H9 (cell line): ENCODE results near the gene PGK1. TPM values are rescaled to one million over a fixed set of nuclear protein-coding genes. Genes with fewer than 3 reads are reported as not detected.
"Not testable (repeated sequence)": the region's sequence is repeated elsewhere in the genome, so short reads cannot be mapped to it uniquely, and the experiment has no call there.

Source experiments
- DNase-seq: peaks from one replicate; pipeline ENCODE4 v3.0.0-alpha.2; 2017
- H2AFZ ChIP-seq: one replicate; pipeline ENCODE4 v1.6.1; 2013; ENCODE audit warnings: mild to moderate bottlenecking, low read length, control low read depth, moderate library complexity
- H2AK5ac ChIP-seq: 2 replicates; pipeline ENCODE4 v1.6.1; 2013; ENCODE audit warnings: low read length, control low read depth, mixed read lengths; ENCODE audit not compliant: insufficient read length
- H2BK120ac ChIP-seq: one replicate; pipeline ENCODE4 v1.6.1; 2013; ENCODE audit warnings: low read depth, mild to moderate bottlenecking, low read length, control low read depth, inconsistent platforms; ENCODE audit not compliant: poor library complexity, severe bottlenecking
- H2BK12ac ChIP-seq: 2 replicates; pipeline ENCODE4 v1.6.1; 2013; ENCODE audit warnings: low read length, control low read depth, mixed read lengths, low read depth; ENCODE audit not compliant: insufficient read length
- H2BK15ac ChIP-seq: 2 replicates; pipeline ENCODE4 v1.6.1; 2013; ENCODE audit warnings: low read depth, low read length, control low read depth
- H2BK20ac ChIP-seq: one replicate; pipeline ENCODE4 v1.6.1; 2013; ENCODE audit warnings: low read depth, mild to moderate bottlenecking, low read length, control low read depth, inconsistent platforms; ENCODE audit not compliant: poor library complexity, severe bottlenecking
- H2BK5ac ChIP-seq: 2 replicates; pipeline ENCODE4 v1.6.1; 2013; ENCODE audit warnings: low read length, control low read depth, mixed read lengths; ENCODE audit not compliant: insufficient read length
- H3K14ac ChIP-seq: 2 replicates; pipeline ENCODE4 v1.6.1; 2013; ENCODE audit warnings: low read length, control low read depth; ENCODE audit not compliant: insufficient read depth
- H3K18ac ChIP-seq: 2 replicates; pipeline ENCODE4 v1.6.1; 2013; ENCODE audit warnings: low read depth, mild to moderate bottlenecking, mixed read lengths, low read length, control low read depth; ENCODE audit not compliant: insufficient read length
- H3K23ac ChIP-seq: 2 replicates; pipeline ENCODE4 v1.6.1; 2013; ENCODE audit warnings: low read length, control low read depth, mixed read lengths, low read depth; ENCODE audit not compliant: insufficient read length
- H3K23me2 ChIP-seq: 2 replicates; pipeline ENCODE4 v1.6.1; 2013; ENCODE audit warnings: low read depth, mild to moderate bottlenecking, mixed read lengths, low read length, control low read depth; ENCODE audit not compliant: insufficient read length, poor library complexity, severe bottlenecking
- H3K27ac ChIP-seq: 2 replicates; pipeline ENCODE4 v1.5.1; 2013; ENCODE audit warnings: low read length, control low read depth, mixed read lengths, low read depth; ENCODE audit not compliant: insufficient read length
- H3K27me3 ChIP-seq: 2 replicates; pipeline ENCODE4 v1.6.1; 2013; ENCODE audit warnings: low read length, control low read depth, inconsistent platforms; ENCODE audit not compliant: insufficient read depth
- H3K4ac ChIP-seq: 2 replicates; pipeline ENCODE4 v1.6.1; 2013; ENCODE audit warnings: low read depth, mild to moderate bottlenecking, control low read depth, inconsistent platforms, low read length, moderate library complexity
- H3K4me1 ChIP-seq: 2 replicates; pipeline ENCODE4 v1.6.1; 2013; ENCODE audit warnings: low read length, control low read depth, inconsistent platforms; ENCODE audit not compliant: insufficient read depth
- H3K4me2 ChIP-seq: 2 replicates; pipeline ENCODE4 v1.6.1; 2013; ENCODE audit warnings: low read length, control low read depth, mixed read lengths; ENCODE audit not compliant: insufficient read length, insufficient read depth
- H3K56ac ChIP-seq: 2 replicates; pipeline ENCODE4 v1.6.1; 2013; ENCODE audit warnings: low read depth, mild to moderate bottlenecking, mixed read lengths, low read length, control low read depth; ENCODE audit not compliant: insufficient read length
- H3K79me1 ChIP-seq: 2 replicates; pipeline ENCODE4 v1.6.1; 2013; ENCODE audit warnings: low read depth, mild to moderate bottlenecking, moderate library complexity, low read length, control low read depth, inconsistent platforms; ENCODE audit not compliant: insufficient read depth, poor library complexity, severe bottlenecking
- H3K79me2 ChIP-seq: 2 replicates; pipeline ENCODE4 v1.6.1; 2013; ENCODE audit warnings: low read length, control low read depth, inconsistent platforms; ENCODE audit not compliant: insufficient read depth
- H3K9ac ChIP-seq: 2 replicates; pipeline ENCODE4 v1.6.1; 2013; ENCODE audit warnings: low read length, control low read depth, mixed read lengths; ENCODE audit not compliant: insufficient read length; ENCODE audit errors: extremely low read depth
- H3K9me3 ChIP-seq: one replicate; pipeline ENCODE4 v1.6.1; 2013; ENCODE audit warnings: low read depth, low read length, inconsistent platforms; ENCODE audit not compliant: control insufficient read depth
- H3T11ph ChIP-seq: one replicate; pipeline ENCODE4 v1.6.1; 2013; ENCODE audit warnings: mild to moderate bottlenecking, low read length, control low read depth, inconsistent platforms
- H4K20me1 ChIP-seq: one replicate; pipeline ENCODE4 v1.6.1; 2013; ENCODE audit not compliant: control insufficient read depth, insufficient read length, insufficient read depth
- H4K5ac ChIP-seq: 2 replicates; pipeline ENCODE4 v1.6.1; 2013; ENCODE audit warnings: low read depth, mild to moderate bottlenecking, mixed read lengths, low read length, control low read depth; ENCODE audit not compliant: insufficient read length
- H4K8ac ChIP-seq: replicated peaks from 2 replicates; pipeline ENCODE4 v1.6.1; 2013; ENCODE audit warnings: low read length, control low read depth, mixed read lengths, low read depth; ENCODE audit not compliant: insufficient read length
- H4K91ac ChIP-seq: 2 replicates; pipeline ENCODE4 v1.6.1; 2013; ENCODE audit warnings: low read depth, mild to moderate bottlenecking, moderate library complexity, mixed read lengths, low read length, control low read depth; ENCODE audit not compliant: insufficient read length
- H3K27ac Mint-ChIP-seq, 3 experiments: 2 replicates in 2 of 3; 3 replicates in 1 of 3; pipeline ENCODE4 v1.8.0; 2020 to 2021; ENCODE audit warnings: mixed read lengths in 3 of 3, mild to moderate bottlenecking in 1 of 3, moderate library complexity in 1 of 3
- H3K27me3 Mint-ChIP-seq: 2 replicates; pipeline ENCODE4 v1.8.0; 2021; ENCODE audit warnings: low read depth, mild to moderate bottlenecking, moderate library complexity, mixed read lengths
- H3K36me3 Mint-ChIP-seq, 3 experiments: 2 replicates in 2 of 3; 3 replicates in 1 of 3; pipeline ENCODE4 v1.8.0; 2020 to 2021; ENCODE audit warnings: low read depth in 3 of 3, mixed read lengths in 3 of 3; ENCODE audit not compliant: insufficient read depth in 1 of 3
- H3K4me1 Mint-ChIP-seq, 2 experiments: 2 replicates each; pipeline ENCODE4 v1.8.0; 2020; ENCODE audit warnings: mixed read lengths in 2 of 2
- H3K4me3 Mint-ChIP-seq, 2 experiments: 2 replicates in 1 of 2; 3 replicates in 1 of 2; pipeline ENCODE4 v1.8.0; 2020 to 2021; ENCODE audit warnings: mild to moderate bottlenecking in 2 of 2, mixed read lengths in 2 of 2, moderate library complexity in 1 of 2
- H3K9me3 Mint-ChIP-seq, 2 experiments: 2 replicates in 1 of 2; 3 replicates in 1 of 2; pipeline ENCODE4 v1.8.0; 2020; ENCODE audit warnings: mild to moderate bottlenecking in 2 of 2, mixed read lengths in 2 of 2, moderate library complexity in 1 of 2
- WGBS: extraction: QIAGEN DNeasy Blood & Tissue Kit; methylation state at CpG from one replicate; pipeline ENCODE4 v1.1.7; 2013; ENCODE audit warnings: missing lambda C conversion rate, low lambda C conversion rate, mixed read lengths; ENCODE audit not compliant: insufficient read length; ENCODE audit errors: extremely low coverage; 5-methylcytosine and 5-hydroxymethylcytosine counted together
- total RNA-seq: library from RNA; stranded (reverse); gene quantifications from 2 replicates; pipeline ENCODE4 v1.2.1, GENCODE V29; 2021
- TF ChIP-seq, protein P1 (sequence below): fragments of 200-600 bp; sonication (generic); conservative IDR thresholded peaks from 3 replicates; pipeline ENCODE4 v1.8.0; 2021; ENCODE audit warnings: antibody characterized with exemption, mild to moderate bottlenecking

PGK1 gene
- total RNA-seq, 1 experiment from 2014 or later: 581 TPM

DNA sequence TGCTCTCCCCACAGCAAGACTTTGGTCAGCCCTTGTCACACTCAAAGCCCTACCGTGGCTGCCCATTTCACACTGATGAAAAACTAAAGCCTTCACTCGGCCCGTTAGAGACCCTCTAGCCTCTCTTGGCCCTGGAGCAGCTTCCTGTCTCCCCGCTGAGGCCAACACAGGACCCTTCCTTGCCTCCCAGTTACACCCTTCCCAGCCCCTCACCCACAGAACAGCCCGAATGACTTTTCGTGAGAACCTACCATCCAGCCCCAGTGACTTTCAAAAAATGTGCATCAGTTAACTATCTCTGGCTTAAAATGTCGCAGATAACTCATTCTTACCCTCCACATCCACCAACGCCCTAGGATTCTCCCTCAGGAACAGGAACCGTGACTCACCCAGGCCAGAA is 36.2 kb downstream of the PGK1 start:
- H2BK5ac ChIP-seq: no peak overlapping the region
- H3K23ac ChIP-seq: no peak overlapping the region
- TF ChIP-seq, protein P1, sequence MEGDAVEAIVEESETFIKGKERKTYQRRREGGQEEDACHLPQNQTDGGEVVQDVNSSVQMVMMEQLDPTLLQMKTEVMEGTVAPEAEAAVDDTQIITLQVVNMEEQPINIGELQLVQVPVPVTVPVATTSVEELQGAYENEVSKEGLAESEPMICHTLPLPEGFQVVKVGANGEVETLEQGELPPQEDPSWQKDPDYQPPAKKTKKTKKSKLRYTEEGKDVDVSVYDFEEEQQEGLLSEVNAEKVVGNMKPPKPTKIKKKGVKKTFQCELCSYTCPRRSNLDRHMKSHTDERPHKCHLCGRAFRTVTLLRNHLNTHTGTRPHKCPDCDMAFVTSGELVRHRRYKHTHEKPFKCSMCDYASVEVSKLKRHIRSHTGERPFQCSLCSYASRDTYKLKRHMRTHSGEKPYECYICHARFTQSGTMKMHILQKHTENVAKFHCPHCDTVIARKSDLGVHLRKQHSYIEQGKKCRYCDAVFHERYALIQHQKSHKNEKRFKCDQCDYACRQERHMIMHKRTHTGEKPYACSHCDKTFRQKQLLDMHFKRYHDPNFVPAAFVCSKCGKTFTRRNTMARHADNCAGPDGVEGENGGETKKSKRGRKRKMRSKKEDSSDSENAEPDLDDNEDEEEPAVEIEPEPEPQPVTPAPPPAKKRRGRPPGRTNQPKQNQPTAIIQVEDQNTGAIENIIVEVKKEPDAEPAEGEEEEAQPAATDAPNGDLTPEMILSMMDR: no peak
- Mint-ChIP-seq H3K27me3 (peaks cover 2% of the 10 kb centered on the region; the same call in 1 of the 2 replicates), H3K27ac (no peak overlapping the region; a peak in 1 of 7 replicates), H3K4me1 (peaks cover 0 to 3% of the 10 kb centered on the region in 2 experiments; a peak in 1 of 4 replicates), H3K9me3 (peaks cover 52 to 60% of the 10 kb centered on the region in 2 experiments), H3K36me3 (peaks cover 8 to 17% (median 9%) of the 10 kb centered on the region in 3 experiments), H3K4me3 (peak overlapping the region; percentile 61 to 88; a peak in 4 of 5 replicates)
- H3K79me2 ChIP-seq: no peaks in the 10 kb centered on the region
- H2BK120ac ChIP-seq: no peak overlapping the region
- no peak overlapping the region for H3K4me2 ChIP-seq
- no peak overlapping the region for H2BK20ac ChIP-seq
- peaks cover 2% of the 10 kb centered on the region for H3K23me2 ChIP-seq
- H3K4ac ChIP-seq: no peak overlapping the region
- H3K14ac ChIP-seq: no peak overlapping the region
- WGBS: no CpG with 5 or more reads among the region's 9 CpGs
- no peak overlapping the region for H2AK5ac ChIP-seq
- no peak overlapping the region for H2AFZ ChIP-seq
- H3T11ph ChIP-seq: no peak overlapping the region
- H3K56ac ChIP-seq: no peak overlapping the region
- no peak overlapping the region for H4K5ac ChIP-seq
- no peak overlapping the region for H3K18ac ChIP-seq
- H4K20me1 ChIP-seq: no peaks in the 10 kb centered on the region
- no peak overlapping the region for H2BK15ac ChIP-seq
- no peak overlapping the region for H3K9ac ChIP-seq
- H2BK12ac ChIP-seq: no peak overlapping the region
- DNase-seq: no peak
- H4K91ac ChIP-seq: no peak overlapping the region
- H3K9me3 ChIP-seq: peaks cover 23% of the 10 kb centered on the region
- no peaks in the 10 kb centered on the region for H3K27me3 ChIP-seq
- no peaks in the 10 kb centered on the region for H3K4me1 ChIP-seq
- H3K79me1 ChIP-seq: no peaks in the 10 kb centered on the region
- no peak overlapping the region for H3K27ac ChIP-seq
- H4K8ac ChIP-seq: no peak overlapping the region

DNA sequence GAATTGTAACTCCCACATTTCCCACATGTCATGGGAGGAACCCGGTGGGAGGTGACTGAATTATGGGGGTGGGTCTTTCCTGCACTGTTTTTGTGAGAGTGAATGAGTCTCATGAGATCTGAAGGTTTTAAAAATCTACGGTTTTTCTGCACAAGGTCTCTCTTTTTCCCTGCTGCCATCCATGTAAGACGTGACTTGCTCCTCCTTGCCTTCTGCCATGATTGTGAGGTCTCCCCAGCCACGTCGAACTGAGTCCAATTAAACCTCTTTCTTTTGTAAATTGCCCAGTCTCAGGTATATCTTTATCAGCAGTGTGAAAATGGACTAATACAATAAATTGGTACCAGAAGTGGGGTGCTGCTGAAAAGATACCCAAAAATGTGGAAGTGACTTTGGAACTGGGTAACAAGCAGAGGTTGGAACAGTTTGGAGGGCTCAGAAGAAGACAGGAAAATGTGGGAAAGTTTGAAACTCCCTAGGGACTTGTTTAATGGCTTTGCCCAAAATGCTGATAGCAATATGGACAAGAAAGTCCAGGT is 43.0 kb downstream of the PGK1 start:
- H3T11ph ChIP-seq, H2AFZ ChIP-seq, H4K91ac ChIP-seq, H3K9ac ChIP-seq, H2BK12ac ChIP-seq, H3K4me1 Mint-ChIP-seq, H3K27me3 ChIP-seq, H3K23me2 ChIP-seq, H3K4ac ChIP-seq, H3K27ac ChIP-seq, H4K8ac ChIP-seq, H3K27me3 Mint-ChIP-seq, H2BK20ac ChIP-seq, H3K79me1 ChIP-seq, H2BK120ac ChIP-seq, H2AK5ac ChIP-seq, H2BK15ac ChIP-seq, H3K4me3 Mint-ChIP-seq, H4K5ac ChIP-seq, H2BK5ac ChIP-seq, H3K23ac ChIP-seq, H3K27ac Mint-ChIP-seq, H4K20me1 ChIP-seq, DNase-seq, H3K4me1 ChIP-seq, H3K56ac ChIP-seq, H3K18ac ChIP-seq, H3K4me2 ChIP-seq, H3K79me2 ChIP-seq, H3K14ac ChIP-seq: not testable (repeated sequence)
- H3K9me3 ChIP-seq: peaks cover 14% of the 10 kb centered on the region
- Mint-ChIP-seq H3K9me3 (peaks cover 83 to 90% of the 10 kb centered on the region in 2 experiments), H3K36me3 (peaks cover 12 to 34% (median 30%) of the 10 kb centered on the region in 3 experiments)
- WGBS: no CpG with 5 or more reads among the region's 5 CpGs
